OCI-LY7 (cell line): ENCODE measurements around the gene SPATA6. TPM values are rescaled to one million over a fixed set of nuclear protein-coding genes. Genes with fewer than 3 reads are reported as not detected.

Source experiments
- BruUV-seq: library from RNA; stranded (reverse); fragments of 400-500 nt; replicated peaks from 2 replicates; lab custom pipeline; 2021; lab: Mats Ljungman, UMichigan
- CTCF ChIA-PET: fragments of 300-600 bp; sonication (Branson Sonifier 250); formaldehyde crosslinking; loops from one replicate; lab custom pipeline; 2022; ENCODE audit warnings: antibody characterized with exemption; ENCODE audit not compliant: unreplicated experiment; lab: Charles Lee
- POLR2A ChIA-PET: fragments of 300-600 bp; sonication (Branson Sonifier 250); formaldehyde crosslinking; loops from one replicate; lab custom pipeline; 2022; ENCODE audit warnings: antibody characterized with exemption; lab: Charles Lee
- DNase-seq: peaks from one replicate; pipeline ENCODE4 v3.0.0-alpha.2; 2015; ENCODE audit warnings: low spot score
- H2AFZ ChIP-seq: fragments of 200-600 bp; sonication (generic), shearing (Covaris generic); 2 replicates; pipeline ENCODE4 v1.6.1; 2014; ENCODE audit warnings: mild to moderate bottlenecking, antibody characterized with exemption, low read length, moderate library complexity
- H3K27ac ChIP-seq: fragments of 200-600 bp; sonication (generic); 2 replicates; pipeline ENCODE4 v1.5.1; 2014; ENCODE audit warnings: mixed run types, low read depth, mild to moderate bottlenecking, moderate library complexity, low read length, inconsistent platforms; ENCODE audit not compliant: poor library complexity, severe bottlenecking
- H3K36me3 ChIP-seq: fragments of 200-600 bp; sonication (generic); 2 replicates; pipeline ENCODE4 v1.6.1; 2014; ENCODE audit warnings: mild to moderate bottlenecking, antibody characterized with exemption, low read length, moderate library complexity, mixed read lengths; ENCODE audit not compliant: insufficient read depth
- H3K4me1 ChIP-seq: fragments of 200-600 bp; sonication (generic); 2 replicates; pipeline ENCODE4 v1.5.1; 2014; ENCODE audit warnings: mild to moderate bottlenecking, low read length; ENCODE audit not compliant: insufficient read depth, poor library complexity, severe bottlenecking
- H3K4me2 ChIP-seq: fragments of 200-600 bp; sonication (generic); 2 replicates; pipeline ENCODE4 v1.6.1; 2014; ENCODE audit warnings: mild to moderate bottlenecking, low read length
- H3K4me3 ChIP-seq: fragments of 200-600 bp; sonication (generic); 2 replicates; pipeline ENCODE4 v1.5.1; 2014; ENCODE audit warnings: mild to moderate bottlenecking, low read depth, low read length; ENCODE audit not compliant: poor library complexity, severe bottlenecking
- H3K79me2 ChIP-seq: fragments of 200-600 bp; sonication (generic); 2 replicates; pipeline ENCODE4 v1.6.1; 2016; ENCODE audit warnings: low read depth, mild to moderate bottlenecking, low read length, moderate library complexity, mixed read lengths; ENCODE audit not compliant: insufficient read depth
- H3K9me2 ChIP-seq: fragments of 200-600 bp; sonication (generic); 2 replicates; pipeline ENCODE4 v1.6.1; 2016; ENCODE audit warnings: mild to moderate bottlenecking, low read length, mixed read lengths; ENCODE audit not compliant: insufficient read depth
- H3K9me3 ChIP-seq: fragments of 200-600 bp; sonication (generic); 2 replicates; pipeline ENCODE4 v1.6.1; 2014; ENCODE audit warnings: mild to moderate bottlenecking, mixed run types, low read length, mixed read lengths
- H4K20me1 ChIP-seq: fragments of 200-600 bp; sonication (generic); 2 replicates; pipeline ENCODE4 v1.6.1; 2014; ENCODE audit warnings: mild to moderate bottlenecking, antibody characterized with exemption, low read length, moderate library complexity, mixed read lengths; ENCODE audit not compliant: insufficient read depth
- CTCF ChIP-seq: fragments of 200-600 bp; sonication (generic); conservative IDR thresholded peaks from 2 replicates; pipeline ENCODE4 v1.5.1; 2014; ENCODE audit warnings: mild to moderate bottlenecking, antibody characterized with exemption, low read length, moderate library complexity, mixed read lengths
- EZH2phosphoT487 ChIP-seq: fragments of 200-600 bp; sonication (generic); IDR thresholded peaks from 2 replicates; pipeline ENCODE4 v1.6.1; 2018; ENCODE audit warnings: low read depth, borderline replicate concordance, mild to moderate bottlenecking, mixed run types, antibody characterized with exemption, low read length, moderate library complexity, mixed read lengths
- intact Hi-C: fragments of 100-400 bp; cut with micrococcal nuclease; formaldehyde crosslinking; loops from one replicate; pipeline ENCODE4 v1.10.0; 2022; ENCODE audit not compliant: unreplicated experiment
- total RNA-seq, 2 experiments: library from RNA; depleted of rRNA in 1 of 2; stranded (reverse); fragments of >200 nt in 1 of 2; shearing (Covaris generic) in 1 of 2; gene quantifications; 2 replicates each; pipeline ENCODE4 v1.2.3, GENCODE V29; 2014 to 2022

Gene SPATA6
- total RNA-seq, 2 experiments from 2014 or later, result 2.5 TPM; not detected in 1

GRCh38 chr1:48405400-48405799, 66.6 kb downstream of the SPATA6 start:
- DNase-seq, result no peak
- no peak overlapping the region for H3K4me3 ChIP-seq
- H4K20me1 ChIP-seq, result no peaks in the 10 kb centered on the region
- POLR2A ChIA-PET, result interaction anchor here (0.7 kb wide), 1 partner anchor 12 kb away, joined by 3 read pairs; no protein-coding TSS in a partner anchor
- H3K9me2 ChIP-seq, result no peaks in the 10 kb centered on the region
- intact Hi-C loops, result no loop called here
- BruUV-seq, result no TSS peak
- no peaks in the 10 kb centered on the region for H3K36me3 ChIP-seq
- H3K4me2 ChIP-seq, result no peak overlapping the region
- CTCF ChIA-PET, result no interaction called here
- TF ChIP-seq CTCF, result no peak
- no peak for TF ChIP-seq EZH2phosphoT487
- no peaks in the 10 kb centered on the region for H3K4me1 ChIP-seq
- no peaks in the 10 kb centered on the region for H3K9me3 ChIP-seq
- no peaks in the 10 kb centered on the region for H3K79me2 ChIP-seq
- no peak overlapping the region for H2AFZ ChIP-seq
- no peak overlapping the region for H3K27ac ChIP-seq

- DNase-seq, result no peak
- Histone ChIP-seq H4K20me1 (no peaks in the 10 kb centered on the region), H3K4me2 (no peak overlapping the region), H3K27ac (no peak overlapping the region), H3K4me1 (no peaks in the 10 kb centered on the region), H3K4me3 (no peak overlapping the region), H3K9me2 (no peaks in the 10 kb centered on the region), H2AFZ (no peak overlapping the region), H3K36me3 (no peaks in the 10 kb centered on the region), H3K9me3 (no peaks in the 10 kb centered on the region), H3K79me2 (no peaks in the 10 kb centered on the region)
- CTCF ChIA-PET, result no interaction called here
- TF ChIP-seq CTCF (no peak), EZH2phosphoT487 (no peak)
- intact Hi-C loops, result no loop called here
- POLR2A ChIA-PET, result no interaction called here
- no TSS peak for BruUV-seq
These were observed 69.4 kb downstream of the SPATA6 start for GRCh38 chr1:48402599-48402998.

GRCh38 chr1:48396208-48396607, 75.8 kb downstream of the SPATA6 start:
- Histone ChIP-seq H2AFZ (no peak overlapping the region), H3K27ac (no peak overlapping the region), H3K4me1 (no peaks in the 10 kb centered on the region), H3K4me2 (no peak overlapping the region), H3K36me3 (no peaks in the 10 kb centered on the region), H3K79me2 (no peaks in the 10 kb centered on the region), H3K9me2 (no peaks in the 10 kb centered on the region), H4K20me1 (no peaks in the 10 kb centered on the region), H3K9me3 (no peaks in the 10 kb centered on the region), H3K4me3 (no peak overlapping the region)
- no peak for TF ChIP-seq CTCF
- TF ChIP-seq EZH2phosphoT487, result no peak
- intact Hi-C loops, result no loop called here
- no peak for DNase-seq
- POLR2A ChIA-PET, result no interaction called here
- CTCF ChIA-PET, result no interaction called here
- no TSS peak for BruUV-seq
